Adrenal gland (tissue), 12 donors: ENCODE measurements around the gene PSORS1C1. TPM values are rescaled to one million over a fixed set of nuclear protein-coding genes. Genes with fewer than 3 reads are reported as not detected.

Source experiments
- DNase-seq, 7 donors: peaks; one replicate each; pipeline ENCODE4 v3.0.0-alpha.2; 2019 to 2020
- H3K27ac ChIP-seq, 5 donors: fragments of 200-600 bp; sonication (generic) in 4 of 5; 1 replicate in 3 of 5; 2 replicates in 2 of 5; pipeline versions ENCODE4 v1.5.1 to v1.8.0; 2016 to 2020; ENCODE audit warnings: mild to moderate bottlenecking in 1 of 5
- H3K27me3 ChIP-seq: fragments of 200-600 bp; 2 replicates; pipeline ENCODE4 v1.8.0; 2021
- H3K36me3 ChIP-seq, 2 donors: fragments of 200-600 bp; replicated peaks in 1 of 2; 1 replicate in 1 of 2; 2 replicates in 1 of 2; pipeline versions ENCODE4 v1.5.1 to v1.8.0; 2018 to 2022
- H3K4me1 ChIP-seq, 2 donors: fragments of 200-600 bp; replicated peaks in 1 of 2; 1 replicate in 1 of 2; 2 replicates in 1 of 2; pipeline versions ENCODE4 v1.5.1 to v1.8.0; 2018 to 2021
- H3K4me3 ChIP-seq, 4 donors: fragments of 200-600 bp; sonication (generic) in 3 of 4; one replicate each; pipeline ENCODE4 v1.5.1; 2016 to 2018
- H3K9me3 ChIP-seq, 3 donors: fragments of 200-600 bp; sonication (generic) in 1 of 3; replicated peaks in 1 of 3; 1 replicate in 2 of 3; 2 replicates in 1 of 3; pipeline versions ENCODE4 v1.5.1 to v1.8.0; 2016 to 2021
- CTCF ChIP-seq, 6 experiments: fragments of 450-650 bp in 4 of 6; fragments of 200-600 bp in 2 of 6; sonication (generic) in 1 of 6; IDR thresholded peaks; 1 replicate in 5 of 6; 2 replicates in 1 of 6; pipeline versions ENCODE4 v1.5.1 to v1.8.0; 2016 to 2021; ENCODE audit warnings: antibody characterized with exemption in 6 of 6, mild to moderate bottlenecking in 2 of 6, moderate library complexity in 1 of 6
- POLR2A ChIP-seq, 2 donors: fragments of 450-650 bp; IDR thresholded peaks; one replicate each; pipeline ENCODE4 v1.6.1; 2017; ENCODE audit warnings: antibody characterized with exemption in 2 of 2, mild to moderate bottlenecking in 2 of 2, moderate library complexity in 1 of 2
- WGBS, 4 donors: extraction: QIAGEN DNeasy Blood & Tissue Kit in 2 of 4; methylation state at CpG; one replicate each; pipeline versions ENCODE4 v1.1.5 to v1.1.7; 2013 to 2017; 5-methylcytosine and 5-hydroxymethylcytosine counted together
- intact Hi-C, 2 donors: fragments of 100-400 bp; cut with DNase I; formaldehyde crosslinking; loops; one replicate each; pipeline versions ENCODE4 v1.14.1 to v1.15.0; 2022 to 2023
- polyA plus RNA-seq, 3 donors: library from polyadenylated mRNA; stranded (reverse); fragments of 200-250 nt in 2 of 3; fragments of 350-450 nt in 1 of 3; fragmentation: Illumina TruSeq in 1 of 3; extraction: RNeasy Lipid Tissue Mini Kit (QIAGEN cat#74804) in 1 of 3; gene quantifications; one replicate each; pipeline ENCODE4 v1.2.3, GENCODE V29; 2013 to 2014
- total RNA-seq, 9 donors: library from RNA; depleted of rRNA in 4 of 9; stranded (reverse); fragments of >200 nt in 4 of 9; fragments of 120-200 nt in 1 of 9; fragmentation: NEBNext Ultra II Directional in 1 of 9; extraction: Animal tissue kit (Norgen Biotek cat#: 25700) in 1 of 9; gene quantifications; one replicate each; pipeline versions ENCODE4 v1.1.0 to v1.2.4, GENCODE V29; 2013 to 2023
- donor health status: healthy with polysubstance abuse.
- donor health status: Bipolar disorder and iron deficiency.
- donor health status: DM: yes; HTN: yes; CAD: no.
- donor health status: DM: no; HTN: no; CAD: no.
- donor health status: DM: no; HTN: no; CAD: no.
- donor health status: DM: yes; HTN: yes; CAD: no.

Gene PSORS1C1
- total and polyA plus RNA-seq, 12 donors = 0.06 to 5.1 (median 0.61) TPM

GRCh38 chr6:31092238-31092637 lies 22.4 kb upstream of the PSORS1C1 start:
- Histone ChIP-seq H3K4me1 (peaks cover 0 to 4% of the 10 kb centered on the region in 2 donors), H3K36me3 (no peaks in the 10 kb centered on the region), H3K27ac (no peak overlapping the region), H3K4me3 (no peak overlapping the region), H3K27me3 (no peaks in the 10 kb centered on the region), H3K9me3 (no peaks in the 10 kb centered on the region)
- WGBS, 4 donors = 73 to 82% (median 77%) methylated on average over 2 of the region's 2 CpGs
- intact Hi-C loops = no loop called here
- DNase-seq = no peak
- TF ChIP-seq CTCF (IDR thresholded peaks at IDR 0.05) (no peak), POLR2A (IDR thresholded peaks at IDR 0.05) (no peak)

GRCh38 chr6:31092769-31093505 lies 21.7 kb upstream of the PSORS1C1 start:
- no peak for DNase-seq
- Histone ChIP-seq H3K4me3 (no peak overlapping the region), H3K4me1 (peaks cover 0 to 4% of the 10 kb centered on the region in 2 donors), H3K27me3 (no peaks in the 10 kb centered on the region), H3K36me3 (no peaks in the 10 kb centered on the region), H3K9me3 (no peaks in the 10 kb centered on the region), H3K27ac (no peak overlapping the region)
- TF ChIP-seq CTCF (IDR thresholded peaks at IDR 0.05) (no peak), POLR2A (IDR thresholded peaks at IDR 0.05) (no peak)
- 78 to 83% (median 83%) methylated on average over 11 to 12 of the region's 12 CpGs for WGBS, 4 donors
- intact Hi-C loops = no loop called here

GRCh38 chr6:31094389-31094881 lies 20.2 kb upstream of the PSORS1C1 start:
- no peaks in the 10 kb centered on the region for H3K27me3 ChIP-seq
- no peak for TF ChIP-seq CTCF (IDR thresholded peaks at IDR 0.05)
- TF ChIP-seq POLR2A (IDR thresholded peaks at IDR 0.05) = no peak
- H3K4me3 ChIP-seq = no peak overlapping the region
- H3K9me3 ChIP-seq = no peaks in the 10 kb centered on the region
- DNase-seq = no peak
- 54 to 71% (median 60%) methylated on average over 3 of the region's 3 CpGs for WGBS, 4 donors
- no peak overlapping the region for H3K27ac ChIP-seq
- no peaks in the 10 kb centered on the region for H3K36me3 ChIP-seq
- intact Hi-C loops = no loop called here
- peaks cover 0 to 4% of the 10 kb centered on the region in 2 donors for H3K4me1 ChIP-seq

DNA sequence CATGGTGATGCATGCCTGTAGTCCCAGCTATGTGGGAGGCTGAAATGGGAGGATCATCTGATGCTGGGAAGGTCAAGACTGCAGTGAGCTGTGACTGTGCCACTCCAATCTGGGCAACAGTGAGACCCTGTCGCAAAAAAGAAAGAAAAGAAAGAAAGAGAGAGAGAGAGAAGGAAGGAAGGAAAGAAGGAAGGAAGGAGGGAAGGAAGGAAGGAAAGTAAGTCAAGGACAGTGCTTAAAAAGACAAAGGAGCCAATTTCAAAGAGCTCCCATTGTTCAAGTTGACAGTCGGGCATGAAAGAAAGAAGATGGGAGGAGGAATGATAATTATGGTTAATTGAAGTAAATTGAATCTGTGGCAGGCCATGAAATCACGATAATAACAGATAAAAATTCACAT lies 18.4 kb upstream of the PSORS1C1 start:
- Histone ChIP-seq H3K9me3 (no peaks in the 10 kb centered on the region), H3K27me3 (no peaks in the 10 kb centered on the region), H3K4me1 (peaks cover 0 to 4% of the 10 kb centered on the region in 2 donors), H3K4me3 (no peak overlapping the region), H3K27ac (no peak overlapping the region), H3K36me3 (no peaks in the 10 kb centered on the region)
- WGBS, 4 donors = 71 to 87% (median 81%) methylated on average over 3 of the region's 3 CpGs
- no peak for DNase-seq
- intact Hi-C loops = no loop called here
- TF ChIP-seq POLR2A (IDR thresholded peaks at IDR 0.05) (no peak), CTCF (IDR thresholded peaks at IDR 0.05) (no peak)
